GM21737 (cell line): ENCODE results near the gene APBA1.
"Not testable (repeated sequence)": the region's sequence is repeated elsewhere in the genome, so short reads cannot be mapped to it uniquely, and the experiment has no call there.

ENCODE experiments used
- ATAC-seq: cut with Tn5 transposase; IDR thresholded peaks from one replicate; pipeline ENCODE4 v1.9.1; 2021; ENCODE audit warnings: mild to moderate bottlenecking, moderate library complexity; ENCODE audit not compliant: unreplicated experiment

Gene APBA1

GRCh38 chr9:69420611-69421270, 251.4 kb downstream of the APBA1 start:
- ATAC-seq: no peak

- no peak for ATAC-seq
Observed at GRCh38 chr9:69412741-69413150, 259.4 kb downstream of the APBA1 start.

GRCh38 chr9:69411931-69412740, 260.0 kb downstream of the APBA1 start:
- no peak for ATAC-seq

- ATAC-seq: no peak
Observed at GRCh38 chr9:69411246-69411645, 260.9 kb downstream of the APBA1 start.

- ATAC-seq: not testable (repeated sequence)
Observed at GRCh38 chr9:69409936-69410335, 262.2 kb downstream of the APBA1 start.

GRCh38 chr9:69400470-69400869, 271.7 kb downstream of the APBA1 start:
- no peak for ATAC-seq

- ATAC-seq: no peak
Observed at GRCh38 chr9:69397384-69398214, 274.6 kb downstream of the APBA1 start.

GRCh38 chr9:69396759-69397158, 275.4 kb downstream of the APBA1 start:
- ATAC-seq: no peak

GRCh38 chr9:69395718-69396117, 276.5 kb downstream of the APBA1 start:
- ATAC-seq: no peak

- ATAC-seq: no peak
Observed at GRCh38 chr9:69393425-69393824, 278.7 kb downstream of the APBA1 start.

- ATAC-seq: no peak
Observed at GRCh38 chr9:69392826-69393225, 279.3 kb downstream of the APBA1 start.

- no peak for ATAC-seq
Observed at GRCh38 chr9:69391946-69392345, 280.2 kb downstream of the APBA1 start.

GRCh38 chr9:69391487-69391886, 280.7 kb downstream of the APBA1 start:
- ATAC-seq: no peak

- ATAC-seq: no peak
Observed at GRCh38 chr9:69389437-69389995, 282.7 kb downstream of the APBA1 start.

- no peak for ATAC-seq
Observed at GRCh38 chr9:69388596-69388995, 283.6 kb downstream of the APBA1 start.

GRCh38 chr9:69386651-69387050, 285.5 kb downstream of the APBA1 start:
- no peak for ATAC-seq

- no peak for ATAC-seq
Observed at GRCh38 chr9:69385581-69386033, 286.6 kb downstream of the APBA1 start.

GRCh38 chr9:69382135-69382534, 290.0 kb downstream of the APBA1 start:
- ATAC-seq: no peak

GRCh38 chr9:69380811-69381210, 291.4 kb downstream of the APBA1 start:
- ATAC-seq: no peak

- no peak for ATAC-seq
Observed at GRCh38 chr9:69380301-69380700, 291.9 kb downstream of the APBA1 start.
